GM21528 (cell line): ENCODE data around the gene PTGER4.
"Not testable (repeated sequence)": the region's sequence is repeated elsewhere in the genome, so short reads cannot be mapped to it uniquely, and the experiment has no call there.

Source experiments
- ATAC-seq: cut with Tn5 transposase; IDR thresholded peaks from one replicate; pipeline ENCODE4 v1.9.1; 2021; ENCODE audit warnings: mild to moderate bottlenecking, moderate library complexity; ENCODE audit not compliant: unreplicated experiment, low FRiP score

PTGER4 gene

DNA sequence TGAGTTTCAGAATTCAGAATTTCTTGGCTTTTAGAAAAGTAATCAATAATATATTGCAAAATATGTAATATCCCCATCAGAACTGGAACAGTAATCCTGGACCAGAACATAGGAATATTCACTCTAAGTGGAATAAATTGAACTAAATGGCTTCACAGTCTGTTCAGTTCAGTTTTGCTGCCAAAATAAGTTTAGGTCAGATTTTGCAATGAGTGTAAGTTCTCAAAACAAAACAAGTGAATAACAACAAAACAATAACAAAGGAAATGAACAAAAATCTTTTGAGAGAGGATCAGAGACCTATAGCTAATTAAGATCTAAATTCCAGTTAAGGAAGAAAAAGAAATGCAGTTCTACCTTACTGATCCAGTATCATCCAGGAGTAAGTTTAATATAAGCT, 9.3 kb downstream of the PTGER4 start:
- ATAC-seq: no peak

DNA sequence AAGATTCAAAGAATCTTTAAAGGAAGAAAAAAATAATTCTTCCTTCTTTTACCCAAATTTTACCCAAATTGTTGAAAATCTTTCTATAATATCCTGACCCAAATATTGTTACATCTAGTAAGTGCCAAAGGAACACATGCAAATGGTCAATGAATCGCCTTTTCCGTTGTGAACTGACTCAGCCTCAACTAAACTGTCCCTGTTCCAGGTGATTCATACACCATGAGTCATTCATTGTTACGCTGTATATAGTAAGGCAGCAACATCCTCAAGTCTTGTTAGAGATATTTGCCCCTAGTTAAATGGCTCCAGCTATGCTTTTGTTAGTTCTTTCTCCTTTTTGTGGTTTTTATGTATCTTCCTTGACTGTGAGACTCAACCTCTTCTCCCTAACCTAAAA, 9.7 kb downstream of the PTGER4 start:
- no peak for ATAC-seq

DNA sequence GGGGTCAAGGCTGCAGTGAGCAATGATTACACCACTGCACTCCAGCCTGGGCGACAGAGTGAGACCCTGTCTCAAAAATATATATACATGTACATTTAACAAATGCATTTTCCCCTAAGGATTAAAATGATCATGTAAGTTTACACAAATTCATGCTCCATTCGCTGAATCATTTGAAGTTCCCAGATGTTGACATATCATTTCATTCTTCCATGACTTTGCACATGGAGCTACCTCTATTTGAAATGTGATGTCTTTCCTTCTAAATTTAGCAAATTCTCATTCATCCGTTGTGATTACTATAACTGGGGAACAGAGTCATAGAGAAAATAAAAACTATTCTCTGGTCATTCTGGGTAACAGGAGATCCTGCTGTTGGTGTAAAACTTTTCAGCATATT, 10.6 kb downstream of the PTGER4 start:
- ATAC-seq: no peak

DNA sequence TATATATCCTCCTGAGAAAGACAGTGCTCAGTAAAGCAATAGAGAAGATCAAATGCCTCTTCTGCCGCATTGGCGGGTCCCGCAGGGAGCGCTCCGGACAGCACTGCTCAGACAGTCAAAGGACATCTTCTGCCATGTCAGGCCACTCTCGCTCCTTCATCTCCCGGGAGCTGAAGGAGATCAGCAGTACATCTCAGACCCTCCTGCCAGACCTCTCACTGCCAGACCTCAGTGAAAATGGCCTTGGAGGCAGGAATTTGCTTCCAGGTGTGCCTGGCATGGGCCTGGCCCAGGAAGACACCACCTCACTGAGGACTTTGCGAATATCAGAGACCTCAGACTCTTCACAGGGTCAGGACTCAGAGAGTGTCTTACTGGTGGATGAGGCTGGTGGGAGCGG, 12.2 kb downstream of the PTGER4 start:
- ATAC-seq: no peak

DNA sequence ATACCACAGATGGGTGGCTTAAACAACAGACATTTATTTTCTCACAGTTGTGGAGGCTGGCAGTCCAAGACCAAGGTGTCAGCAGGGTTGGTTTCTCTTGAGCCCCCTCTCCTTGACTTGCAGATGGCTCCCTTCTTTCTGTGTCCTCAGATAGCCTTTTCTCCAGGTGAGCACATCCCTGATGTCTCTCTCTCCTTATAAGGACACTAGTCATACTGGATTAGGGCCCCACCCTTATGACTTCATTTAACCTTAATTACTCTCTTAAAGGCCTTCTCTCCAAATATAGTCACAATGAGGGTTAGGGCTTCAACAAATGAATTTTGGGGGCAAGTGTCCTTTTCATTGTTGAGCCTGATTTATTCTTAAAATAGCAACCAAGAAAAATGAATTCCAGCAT, 14.7 kb downstream of the PTGER4 start:
- ATAC-seq: no peak

DNA sequence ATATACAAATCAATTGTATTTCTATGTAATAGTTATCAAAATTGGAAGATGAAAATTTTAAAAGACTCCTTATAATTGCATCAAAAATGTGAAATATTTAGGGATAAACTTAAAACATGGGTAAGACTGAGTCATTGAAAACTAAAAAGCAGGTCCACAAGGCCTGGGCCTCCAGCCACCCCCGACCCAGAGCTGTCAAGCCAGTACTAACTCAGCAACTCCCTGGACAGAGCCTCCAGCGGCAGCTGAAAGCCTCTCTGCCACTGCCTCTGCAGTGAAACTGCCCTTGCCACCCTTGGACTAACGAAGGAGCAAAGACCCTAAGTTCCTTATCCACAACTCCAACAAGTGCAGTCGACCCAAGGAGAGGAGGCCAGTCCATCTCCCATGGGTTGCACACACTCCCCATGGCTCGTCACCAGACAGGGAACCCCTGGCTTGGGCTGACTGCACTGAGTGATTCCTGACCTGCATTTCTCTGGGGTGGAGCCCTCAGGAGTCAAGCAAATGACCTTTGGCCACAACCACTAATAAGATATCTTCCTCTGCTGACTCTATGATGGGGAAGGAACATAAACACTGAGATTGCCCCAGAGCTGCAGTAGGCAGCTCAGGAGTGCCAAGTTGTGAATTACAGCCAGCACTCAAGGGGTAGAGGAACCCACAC, 20.5 kb downstream of the PTGER4 start:
- ATAC-seq: no peak

DNA sequence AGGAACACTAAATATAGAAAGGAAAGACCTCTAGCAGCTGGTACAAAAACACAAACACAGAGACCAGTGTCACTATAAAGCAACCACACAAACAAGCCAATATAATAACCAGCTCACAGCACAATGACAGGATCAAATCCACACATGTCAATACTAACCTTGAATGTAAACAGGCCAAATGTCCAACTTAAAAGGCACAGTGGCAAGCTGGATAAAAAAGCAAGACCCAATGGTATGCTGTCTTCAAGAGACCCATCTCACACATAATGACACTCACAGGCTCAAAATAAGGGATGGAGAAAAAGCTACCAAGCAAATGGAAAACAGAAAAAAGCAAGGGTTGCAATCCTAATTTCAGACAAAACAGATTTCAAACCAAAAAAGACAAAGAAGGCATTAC, 22.3 kb downstream of the PTGER4 start:
- not testable (repeated sequence) for ATAC-seq

DNA sequence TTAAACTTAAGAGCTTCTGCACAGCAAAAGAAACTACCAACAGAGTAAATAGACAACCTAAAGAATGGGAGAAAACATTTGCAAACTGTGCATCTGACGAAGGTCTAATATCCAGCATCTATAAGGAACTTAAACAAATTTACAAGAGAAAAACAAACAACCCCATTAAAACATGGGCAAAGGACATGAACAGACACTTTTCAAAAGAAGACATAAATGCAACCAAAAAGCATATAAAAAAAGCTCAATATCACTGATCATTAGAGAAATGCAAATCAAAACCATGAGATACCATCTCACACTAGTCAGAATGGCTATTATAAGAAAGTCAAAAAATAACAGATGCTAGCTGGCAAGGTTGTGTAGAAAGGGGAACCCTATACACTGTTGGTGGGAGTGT, 25.8 kb downstream of the PTGER4 start:
- ATAC-seq: not testable (repeated sequence)

DNA sequence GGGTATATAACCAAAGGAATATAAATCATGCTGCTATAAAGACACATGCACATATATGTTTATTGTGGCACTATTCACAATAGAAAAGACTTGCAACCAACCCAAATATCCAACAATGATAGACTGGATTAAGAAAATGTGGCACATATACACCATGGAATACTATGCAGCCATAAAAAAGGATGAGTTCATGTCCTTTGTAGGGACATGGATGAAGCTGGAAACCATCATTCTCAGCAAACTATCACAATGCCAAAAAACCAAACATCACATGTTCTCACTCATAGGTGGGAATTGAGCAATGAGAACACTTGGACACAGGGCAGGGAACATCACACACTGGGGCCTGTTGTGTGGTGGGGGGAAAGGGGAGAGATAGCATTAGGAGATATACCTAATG, 30.9 kb downstream of the PTGER4 start:
- ATAC-seq: not testable (repeated sequence)

DNA sequence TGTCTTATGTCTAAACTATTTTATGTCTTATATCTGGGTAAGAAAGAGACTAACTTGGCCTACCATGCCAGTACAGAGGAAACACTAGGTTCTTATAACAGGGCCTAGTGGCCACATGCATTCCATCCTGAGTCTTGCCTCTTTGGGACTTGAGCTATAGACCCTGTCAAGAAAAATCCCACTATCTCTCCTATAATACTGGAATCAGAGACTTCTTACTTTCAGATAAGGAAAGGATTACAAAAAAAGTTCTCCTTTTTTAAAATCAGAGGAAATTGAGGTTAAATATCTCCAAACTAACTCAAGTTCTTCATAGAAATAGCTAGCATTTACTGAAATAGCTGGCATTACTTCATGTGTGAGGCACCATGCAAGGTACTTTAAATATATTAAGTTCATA, 34.3 kb downstream of the PTGER4 start:
- ATAC-seq: no peak

DNA sequence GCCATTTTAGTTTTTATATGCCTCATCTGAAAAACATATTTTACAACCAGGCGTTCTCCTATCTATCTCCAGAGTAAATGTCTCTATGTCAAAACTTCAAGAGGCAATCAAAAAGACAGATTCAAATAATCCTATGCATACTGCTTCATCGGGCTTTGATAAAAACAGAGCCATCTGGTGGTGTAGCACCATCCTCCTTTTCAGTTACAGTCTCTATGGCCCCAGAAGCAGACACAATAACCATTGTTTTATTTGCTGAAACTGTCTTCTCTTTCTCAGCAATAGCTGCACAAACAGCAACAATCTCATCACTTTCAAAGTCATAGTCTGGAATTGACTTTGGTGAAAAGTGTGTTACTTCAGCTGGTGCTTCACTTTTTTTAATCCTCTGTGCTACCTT, 36.3 kb downstream of the PTGER4 start:
- ATAC-seq: no peak

DNA sequence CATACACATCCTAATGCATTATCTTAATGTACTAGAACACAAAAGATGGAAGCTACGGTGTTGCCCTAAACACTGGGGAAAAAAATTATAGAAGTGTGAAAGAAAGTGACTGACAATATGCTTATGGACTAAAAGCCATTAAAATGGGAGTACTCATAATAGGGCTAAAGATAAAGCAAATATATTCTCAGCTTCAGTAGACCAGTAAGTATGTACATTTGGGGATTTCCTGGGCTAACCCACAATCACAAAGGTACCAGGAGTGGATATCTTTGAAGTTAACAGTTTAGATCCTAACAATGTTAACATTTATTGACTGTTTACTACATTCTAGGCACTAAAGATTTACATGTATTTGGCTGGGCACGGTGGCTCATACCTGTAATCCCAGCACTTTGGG, 36.9 kb downstream of the PTGER4 start:
- no peak for ATAC-seq

DNA sequence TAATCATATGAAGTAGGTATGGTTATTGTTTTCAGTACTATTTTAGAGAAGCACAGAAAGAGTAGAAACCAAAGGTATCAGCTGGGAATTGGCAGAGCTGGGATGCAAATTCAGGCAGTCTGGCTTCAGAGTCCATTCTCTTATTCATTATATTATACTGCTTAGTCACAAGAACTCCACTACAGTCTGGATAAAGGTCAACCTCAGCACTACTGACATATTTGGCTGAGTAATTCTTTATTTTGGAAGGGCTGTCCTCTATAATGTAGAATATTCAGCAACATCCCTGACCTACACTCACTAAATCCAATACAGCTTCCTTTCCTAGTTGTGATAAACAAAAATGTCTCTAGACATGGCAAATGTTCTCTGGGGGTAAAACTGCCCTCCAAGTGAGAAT, 37.6 kb downstream of the PTGER4 start:
- ATAC-seq: no peak

DNA sequence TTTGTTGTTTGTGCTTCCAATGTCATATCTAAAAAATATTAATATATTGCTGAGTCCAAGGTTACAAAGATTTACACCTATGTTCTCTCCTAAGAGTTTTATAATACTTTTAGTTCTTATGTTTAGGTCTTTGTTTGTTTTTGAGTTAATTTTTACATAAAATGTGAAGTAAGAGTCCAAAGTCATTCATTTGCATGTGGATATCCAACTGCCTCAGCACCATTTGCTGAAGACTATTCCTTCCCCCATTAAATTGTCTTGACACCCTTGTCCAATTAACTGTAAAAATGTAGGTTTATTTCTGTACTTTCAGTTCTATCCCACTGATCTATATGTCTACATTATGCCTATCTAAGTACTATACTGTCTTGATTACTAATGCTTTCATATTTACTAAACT, 40.4 kb downstream of the PTGER4 start:
- ATAC-seq: no peak

DNA sequence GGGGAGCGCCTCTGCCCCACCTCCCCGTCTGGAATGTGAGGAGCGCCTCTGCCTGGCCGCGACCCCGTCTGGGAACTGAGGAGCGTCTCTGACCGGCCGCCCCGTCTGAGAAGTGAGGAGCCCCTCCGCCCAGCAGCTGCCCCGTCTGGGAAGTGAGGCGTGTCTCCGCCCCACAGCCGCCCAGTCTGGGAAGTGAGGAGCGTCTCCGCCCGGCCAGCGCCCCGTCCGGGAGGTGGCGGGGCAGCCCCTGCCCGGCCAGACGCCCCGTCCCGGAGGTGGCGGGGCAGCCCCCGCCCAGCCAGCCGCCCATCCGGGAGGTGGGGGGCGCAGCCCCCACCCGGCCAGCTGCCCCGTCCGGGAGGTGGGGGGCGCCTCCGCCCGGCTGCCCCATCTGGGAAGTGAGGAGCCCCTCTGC, 42.8 kb downstream of the PTGER4 start:
- not testable (repeated sequence) for ATAC-seq

DNA sequence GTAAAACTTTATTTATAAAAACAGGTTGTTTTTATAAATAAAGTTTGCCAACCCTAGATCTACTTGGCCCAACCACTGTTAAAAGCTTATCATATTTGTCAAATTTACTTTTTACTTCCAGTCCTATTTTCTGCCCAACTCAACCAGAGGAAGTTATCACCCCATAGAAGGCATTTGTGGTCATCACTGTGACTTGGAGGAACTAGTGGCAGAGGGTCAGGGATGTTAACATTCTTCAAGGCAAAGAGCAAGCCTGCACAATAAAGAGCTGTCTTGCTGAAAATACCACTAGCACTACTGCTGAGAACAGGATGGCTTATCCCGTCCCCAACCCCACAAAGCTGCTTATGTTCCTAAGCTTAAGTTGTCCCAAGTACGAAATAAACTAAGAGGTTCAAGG, 53.7 kb downstream of the PTGER4 start:
- no peak for ATAC-seq

DNA sequence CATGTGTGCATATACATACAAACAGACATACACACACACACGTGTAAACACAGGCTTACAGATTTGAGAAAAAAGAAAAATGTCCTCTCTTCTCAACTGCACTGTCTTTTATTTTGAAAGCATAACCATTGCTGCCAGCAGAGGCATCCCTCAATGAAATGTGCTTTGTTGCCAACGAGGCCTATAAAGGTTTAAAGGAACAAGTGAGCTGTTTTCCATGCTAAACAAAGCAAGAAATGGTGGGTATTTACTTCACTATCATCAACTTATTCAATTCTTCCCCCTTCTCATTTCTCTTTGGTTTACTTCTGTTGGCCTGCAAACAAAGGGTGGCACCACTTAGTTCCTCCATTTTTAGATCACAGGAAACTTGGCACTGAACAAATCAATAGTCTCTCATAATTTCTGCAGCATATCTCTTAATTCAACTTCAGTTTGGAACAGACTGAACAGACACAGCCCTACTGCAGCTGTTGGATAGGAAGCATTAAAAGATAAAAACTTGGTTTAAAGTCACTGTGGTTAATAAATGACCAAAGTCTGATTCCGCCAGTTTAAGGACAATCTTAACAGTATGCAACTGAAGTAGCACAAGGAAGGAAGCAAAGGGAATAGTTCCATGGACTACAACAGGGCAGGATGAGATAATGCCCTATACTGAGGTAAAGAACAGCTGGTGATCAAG, 54.3 kb downstream of the PTGER4 start:
- no peak for ATAC-seq

DNA sequence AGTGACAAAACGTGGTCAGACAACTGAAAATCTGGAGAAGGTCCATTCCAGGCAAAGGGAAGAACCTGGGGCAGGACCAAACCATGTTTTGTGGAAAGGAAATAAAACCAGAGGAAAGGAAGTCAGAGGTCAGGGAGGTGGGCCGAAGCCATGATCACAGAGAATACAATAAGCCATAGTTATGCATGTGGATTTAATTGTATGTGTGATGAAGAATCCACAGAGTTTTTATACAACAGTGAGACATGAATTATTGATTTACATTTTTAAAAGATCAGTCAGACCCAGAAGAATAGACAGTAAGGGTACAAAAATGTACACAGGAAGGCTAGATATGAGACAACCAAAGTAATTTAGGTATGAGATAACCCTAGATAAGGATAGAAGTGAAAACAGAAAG, 55.3 kb downstream of the PTGER4 start:
- no peak for ATAC-seq

DNA sequence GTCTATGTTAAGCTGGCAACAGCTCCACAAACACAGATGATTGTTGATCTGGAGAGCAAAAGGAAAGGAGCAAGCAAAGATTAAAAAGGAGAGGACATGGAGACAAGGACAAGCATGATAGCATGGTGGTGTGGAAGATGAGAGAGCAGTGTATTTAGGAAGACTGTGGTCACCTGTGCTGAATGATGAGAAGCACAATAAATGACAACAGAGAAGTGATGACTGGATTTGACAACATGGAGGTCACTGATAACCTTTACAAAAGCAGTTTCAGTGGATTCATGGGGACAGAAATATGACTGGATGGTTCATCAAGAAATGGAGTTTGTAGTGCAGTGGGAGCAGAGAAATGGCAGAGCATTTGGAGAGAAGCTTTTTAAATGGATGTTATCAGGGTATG, 55.9 kb downstream of the PTGER4 start:
- no peak for ATAC-seq

DNA sequence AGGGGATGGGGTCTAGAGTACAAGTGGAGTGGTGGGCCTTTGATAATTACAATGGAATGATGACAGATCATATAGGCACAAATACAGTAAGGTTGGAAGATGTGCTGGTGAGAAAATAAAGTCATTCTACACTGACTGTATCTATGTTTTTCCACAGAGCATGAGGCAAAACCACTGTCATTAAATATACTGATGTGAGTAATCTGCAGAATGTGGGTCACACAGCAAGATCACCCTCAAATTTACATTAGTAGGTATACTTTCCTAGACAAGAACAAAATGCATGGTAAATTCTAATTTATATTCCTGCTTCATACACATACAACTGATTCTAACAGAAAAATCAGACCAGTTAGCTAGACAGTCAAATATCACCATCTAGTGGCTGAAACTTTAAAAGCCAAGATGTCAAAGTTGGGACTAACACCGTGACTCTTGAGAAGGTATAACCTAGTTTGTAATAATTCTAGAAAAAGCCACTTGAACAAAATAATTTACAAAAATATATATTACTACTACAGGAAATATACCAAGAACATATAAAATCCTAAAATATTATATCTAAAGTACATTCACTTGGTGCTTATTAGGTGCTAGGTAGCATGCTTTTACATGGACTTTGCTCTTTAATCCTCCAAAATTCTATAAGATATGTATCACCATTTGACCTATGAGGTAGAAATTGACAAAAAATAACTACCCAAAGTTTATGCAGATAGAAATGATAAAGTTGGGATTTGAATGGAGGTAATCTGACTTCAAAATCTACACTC, 56.6 kb downstream of the PTGER4 start:
- ATAC-seq: peak; percentile 81

DNA sequence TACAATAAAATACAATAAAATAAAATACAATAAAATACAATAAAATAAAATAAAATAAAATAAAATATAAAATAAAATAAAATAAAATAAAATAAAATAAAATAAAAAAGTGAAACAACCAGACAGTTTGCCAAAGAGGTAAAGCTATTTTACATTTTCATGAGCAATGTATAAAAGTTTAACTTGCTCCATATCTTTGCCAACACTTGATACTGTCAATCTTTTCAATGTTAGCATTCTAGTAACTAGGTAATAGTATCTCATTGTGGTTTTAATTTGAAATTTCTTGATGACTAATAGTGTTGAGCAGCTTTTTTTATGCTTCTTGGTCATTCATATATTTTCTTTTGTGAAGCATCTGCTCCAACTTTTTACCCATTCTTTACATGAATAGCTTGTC, 58.8 kb downstream of the PTGER4 start:
- ATAC-seq: no peak
